ENCODE data around the gene ZNF316. TPM values are rescaled to one million over a fixed set of nuclear protein-coding genes. Genes with fewer than 3 reads are reported as not detected.

Gene ZNF316
- total RNA-seq, 2 experiments from 2014 or later, result 29.2 to 32.2 TPM

DNA sequence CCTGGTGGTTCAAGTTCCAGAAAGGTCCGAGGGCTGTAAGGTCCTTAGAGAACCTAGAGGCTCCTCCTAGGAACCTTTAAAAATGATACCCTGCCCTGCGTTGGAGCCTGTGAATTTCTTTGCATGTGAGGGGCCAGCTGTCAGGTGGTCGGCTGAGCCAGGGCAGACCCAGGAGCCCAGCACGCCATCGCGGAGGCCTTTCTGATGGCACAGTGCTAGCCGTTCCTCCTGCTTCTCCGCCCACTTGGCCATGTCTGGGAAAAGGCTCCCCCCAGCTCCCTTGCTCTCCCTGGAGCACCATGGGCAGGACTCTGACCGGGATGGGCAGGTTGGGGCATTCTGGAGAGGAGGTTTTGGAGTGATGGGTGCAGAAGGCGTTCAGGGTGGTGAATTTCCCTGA lies 7.6 kb downstream of the ZNF316 start:
- peaks cover 5% of the 10 kb centered on the region for H3K4me1 Mint-ChIP-seq
- no peaks in the 10 kb centered on the region for H3K9me3 Mint-ChIP-seq (ENCODE audit: low read depth)
- ATAC-seq (no peak), DNase-seq (no peak)
- no peak overlapping the region for H3K27ac Mint-ChIP-seq
- CTCF ChIA-PET, result no interaction called here
- peaks cover 76% of the 10 kb centered on the region for H3K36me3 Mint-ChIP-seq
- no peaks in the 10 kb centered on the region for H3K27me3 Mint-ChIP-seq
- H3K4me3 Mint-ChIP-seq, result no peak overlapping the region

DNA sequence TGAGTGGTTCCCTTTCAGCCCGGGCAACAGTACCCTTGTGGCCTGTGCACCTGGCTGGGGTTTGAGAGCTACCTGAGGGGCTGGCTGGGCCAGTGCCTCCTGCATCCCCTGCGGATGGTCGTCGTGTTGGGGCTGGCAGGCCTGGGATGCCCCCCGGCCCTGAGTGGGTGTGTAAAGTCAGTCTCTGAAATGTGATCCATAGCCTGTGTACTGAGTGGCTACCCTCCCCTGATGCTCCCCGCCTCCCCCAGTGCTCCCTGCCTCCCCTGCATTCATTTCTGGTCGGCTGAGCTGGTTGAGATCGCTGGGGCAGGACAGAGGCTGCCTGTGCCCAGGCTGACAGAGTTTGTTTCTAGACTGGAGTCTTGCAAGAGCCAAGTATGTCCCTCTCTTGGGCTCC lies 9.3 kb downstream of the ZNF316 start:
- ATAC-seq (no peak), DNase-seq (no peak)
- H3K4me3 Mint-ChIP-seq, result no peak overlapping the region
- no peaks in the 10 kb centered on the region for H3K4me1 Mint-ChIP-seq
- peaks cover 81% of the 10 kb centered on the region for H3K36me3 Mint-ChIP-seq
- peaks cover 4% of the 10 kb centered on the region for H3K9me3 Mint-ChIP-seq (ENCODE audit: low read depth)
- no peak overlapping the region for H3K27ac Mint-ChIP-seq
- H3K27me3 Mint-ChIP-seq, result no peaks in the 10 kb centered on the region
- CTCF ChIA-PET, result no interaction called here

DNA sequence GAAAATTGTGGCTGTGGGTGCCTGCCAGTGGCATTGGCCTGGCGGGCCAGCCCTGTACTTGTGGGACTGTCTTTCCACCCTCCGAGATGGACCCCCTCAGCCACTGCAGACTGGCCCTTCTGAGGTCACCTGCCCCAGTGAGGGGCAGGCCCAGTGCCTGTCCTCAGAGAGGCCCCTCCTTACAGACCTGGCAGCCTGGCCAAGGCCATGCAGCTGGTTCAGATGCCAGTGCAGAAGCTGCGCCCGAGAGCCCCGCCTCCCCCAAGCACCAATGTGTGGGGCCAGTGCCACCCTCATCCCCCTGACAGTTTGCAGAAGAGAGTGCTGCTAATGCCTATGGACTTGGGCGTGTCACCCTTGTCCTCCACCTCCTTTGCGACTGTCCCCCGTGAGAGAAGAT lies 10.0 kb downstream of the ZNF316 start:
- Mint-ChIP-seq H3K4me3 (no peak overlapping the region), H3K27ac (no peak overlapping the region), H3K36me3 (peaks cover 81% of the 10 kb centered on the region), H3K27me3 (no peaks in the 10 kb centered on the region), H3K9me3 (ENCODE audit: low read depth) (peaks cover 4% of the 10 kb centered on the region), H3K4me1 (no peaks in the 10 kb centered on the region)
- DNase-seq, result no peak
- CTCF ChIA-PET, result no interaction called here
- ATAC-seq, result no peak

DNA sequence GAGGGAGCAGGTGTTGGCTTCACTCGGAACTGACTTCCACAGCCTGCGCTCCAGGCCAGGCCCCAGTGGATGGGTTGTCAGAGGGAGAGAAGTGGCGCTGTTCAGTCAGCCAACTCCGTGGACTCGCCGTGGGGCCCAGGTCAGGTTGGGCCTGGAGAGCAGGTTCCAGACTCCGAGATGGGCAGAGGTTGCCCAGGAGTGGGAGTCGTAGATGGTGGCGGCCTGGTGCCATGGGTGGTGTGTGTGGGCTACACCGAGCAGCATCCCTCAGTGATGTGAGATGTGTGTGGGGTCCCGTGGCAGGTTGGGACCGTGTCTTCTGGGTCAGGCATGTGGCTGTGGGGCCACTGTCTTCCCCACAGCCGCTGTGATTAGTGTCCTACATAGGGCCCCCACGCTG lies 10.4 kb downstream of the ZNF316 start:
- no peaks in the 10 kb centered on the region for H3K27me3 Mint-ChIP-seq
- DNase-seq, result no peak
- CTCF ChIA-PET, result no interaction called here
- H3K36me3 Mint-ChIP-seq, result peaks cover 80% of the 10 kb centered on the region
- H3K4me1 Mint-ChIP-seq, result no peaks in the 10 kb centered on the region
- H3K9me3 Mint-ChIP-seq (ENCODE audit: low read depth), result peaks cover 4% of the 10 kb centered on the region
- no peak for ATAC-seq
- H3K27ac Mint-ChIP-seq, result no peak overlapping the region
- no peak overlapping the region for H3K4me3 Mint-ChIP-seq

DNA sequence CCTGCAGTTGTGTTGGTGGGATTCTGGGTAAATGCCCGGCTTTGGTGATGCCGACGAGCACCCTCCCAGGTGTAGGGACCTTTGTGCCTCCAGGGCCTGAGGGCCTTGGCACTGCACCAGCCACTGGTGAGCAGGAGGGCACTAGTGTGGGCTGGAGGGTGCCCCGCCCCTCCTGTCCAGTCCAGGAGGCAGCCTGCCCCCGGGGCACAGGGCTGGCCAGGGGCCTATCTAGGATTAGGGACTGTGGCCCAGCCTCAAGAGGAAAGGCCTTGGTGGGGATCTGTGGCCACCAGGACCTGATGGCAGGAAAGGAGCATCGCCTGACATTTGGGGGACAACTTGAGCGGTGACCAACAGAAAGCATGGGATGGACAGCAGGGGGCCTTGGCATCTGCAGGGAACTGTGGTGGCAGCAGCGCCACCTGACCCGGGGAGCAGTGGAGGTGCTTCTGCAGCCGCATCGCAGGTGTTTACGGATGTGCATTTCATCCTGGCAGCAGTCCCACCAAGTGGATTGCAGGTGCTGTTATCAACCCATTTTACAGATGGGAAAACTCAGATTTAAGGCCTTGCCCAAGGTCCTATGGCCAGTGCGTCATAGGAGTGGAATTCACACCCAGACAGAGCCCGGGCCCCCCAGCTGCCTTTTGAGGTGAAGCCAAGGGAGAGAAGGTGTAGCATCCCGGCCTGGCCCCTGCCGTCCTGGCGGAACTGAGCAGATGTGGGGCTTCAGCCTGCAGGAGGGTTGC lies 11.1 kb downstream of the ZNF316 start:
- CTCF ChIA-PET, result interaction anchor here (1.0 kb wide), 1 partner anchor 27 kb away, joined by 3 read pairs; no protein-coding TSS in a partner anchor
- no peak overlapping the region for H3K4me3 Mint-ChIP-seq
- no peak for ATAC-seq
- no peaks in the 10 kb centered on the region for H3K27me3 Mint-ChIP-seq
- DNase-seq, result no peak
- peaks cover 81% of the 10 kb centered on the region for H3K36me3 Mint-ChIP-seq
- H3K4me1 Mint-ChIP-seq, result no peaks in the 10 kb centered on the region
- H3K9me3 Mint-ChIP-seq (ENCODE audit: low read depth), result peaks cover 4% of the 10 kb centered on the region
- H3K27ac Mint-ChIP-seq, result no peak overlapping the region

DNA sequence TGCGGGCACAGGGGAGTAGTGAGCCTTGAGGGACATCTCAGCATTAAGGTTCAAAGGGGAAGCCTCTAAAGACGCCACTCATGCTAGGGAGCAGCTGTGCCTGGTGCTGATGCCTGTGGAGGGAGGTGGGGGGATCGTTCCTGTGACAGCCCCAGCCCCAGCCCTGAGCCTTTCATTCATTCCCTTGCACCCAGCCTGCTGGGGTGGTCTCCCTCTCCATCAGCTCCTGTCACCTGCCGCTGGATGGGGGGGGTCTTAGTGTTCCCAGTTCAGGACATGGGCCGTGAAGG lies 11.6 kb downstream of the ZNF316 start:
- Mint-ChIP-seq H3K4me1 (no peaks in the 10 kb centered on the region), H3K27ac (no peak overlapping the region), H3K36me3 (peaks cover 76% of the 10 kb centered on the region), H3K4me3 (no peak overlapping the region), H3K9me3 (ENCODE audit: low read depth) (peaks cover 4% of the 10 kb centered on the region), H3K27me3 (no peaks in the 10 kb centered on the region)
- CTCF ChIA-PET, result interaction anchor here (1.0 to 1.4 kb wide), 2 partner anchors 11 to 28 kb away, joined by 3 to 4 read pairs; no protein-coding TSS in a partner anchor
- ATAC-seq (no peak), DNase-seq (no peak)

DNA sequence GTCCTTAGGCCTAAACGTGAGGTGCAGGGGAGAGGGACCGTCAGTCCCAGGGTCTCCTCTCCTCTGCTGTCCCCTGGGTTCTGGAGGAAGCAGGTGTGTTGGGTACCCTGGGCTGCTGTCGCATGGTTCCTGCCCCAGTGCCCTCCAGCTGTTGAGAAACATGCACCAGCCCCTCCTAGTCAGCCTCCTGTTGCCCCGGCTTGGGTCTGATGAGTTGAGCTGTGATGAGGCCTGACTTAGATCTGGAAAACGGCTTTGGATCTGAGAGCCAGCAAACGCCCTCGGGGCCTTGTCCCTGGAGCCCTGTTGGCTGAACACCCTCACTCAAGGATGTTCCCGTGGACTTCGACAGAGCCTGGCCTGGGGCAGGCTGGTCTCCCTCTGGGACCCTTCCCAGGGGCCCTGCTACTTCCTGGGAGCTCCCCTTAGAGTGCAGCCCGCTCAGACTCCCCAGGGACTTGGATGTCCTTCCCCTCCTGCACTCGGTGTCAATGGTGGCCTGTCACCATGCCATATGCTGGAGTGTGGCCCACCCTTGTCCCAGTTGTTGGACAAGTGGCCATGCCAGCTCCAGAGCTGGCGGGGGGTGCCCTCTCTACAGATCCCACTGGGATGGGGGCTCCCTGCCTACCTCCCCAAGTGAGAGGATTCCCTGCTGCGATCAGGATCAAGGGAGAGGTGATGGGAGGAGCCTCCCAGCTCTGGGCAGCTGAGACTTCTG lies 12.3 kb downstream of the ZNF316 start:
- no peaks in the 10 kb centered on the region for H3K27me3 Mint-ChIP-seq
- DNase-seq (no peak), ATAC-seq (no peak)
- CTCF ChIA-PET, result interaction anchor here (1.0 to 1.4 kb wide), 2 partner anchors 11 to 29 kb away, joined by 3 to 4 read pairs; no protein-coding TSS in a partner anchor
- peaks cover 72% of the 10 kb centered on the region for H3K36me3 Mint-ChIP-seq
- H3K9me3 Mint-ChIP-seq (ENCODE audit: low read depth), result peaks cover 4% of the 10 kb centered on the region
- H3K27ac Mint-ChIP-seq, result no peak overlapping the region
- H3K4me3 Mint-ChIP-seq, result no peak overlapping the region
- no peaks in the 10 kb centered on the region for H3K4me1 Mint-ChIP-seq

DNA sequence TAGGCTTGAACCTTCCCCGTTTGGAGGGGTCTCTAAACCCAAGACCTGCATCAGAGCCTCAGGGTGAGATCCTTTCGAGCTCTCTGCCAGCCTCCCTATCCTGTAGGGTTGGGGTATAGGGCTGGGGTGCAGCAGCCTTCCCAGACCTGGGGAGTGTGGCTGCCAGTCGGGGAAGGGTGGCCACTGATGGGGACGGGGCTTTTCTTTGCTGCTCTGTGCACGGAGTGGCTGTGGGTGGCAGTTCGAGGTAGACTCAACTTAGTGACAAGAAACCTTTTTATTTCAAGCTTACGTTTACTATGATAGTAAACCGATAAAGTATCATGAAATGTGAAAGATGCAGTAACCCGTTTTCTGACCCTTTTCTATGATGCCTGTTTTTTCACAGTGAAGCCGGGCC lies 13.0 kb downstream of the ZNF316 start:
- Mint-ChIP-seq H3K4me1 (no peaks in the 10 kb centered on the region), H3K27ac (no peak overlapping the region), H3K4me3 (no peak overlapping the region)

DNA sequence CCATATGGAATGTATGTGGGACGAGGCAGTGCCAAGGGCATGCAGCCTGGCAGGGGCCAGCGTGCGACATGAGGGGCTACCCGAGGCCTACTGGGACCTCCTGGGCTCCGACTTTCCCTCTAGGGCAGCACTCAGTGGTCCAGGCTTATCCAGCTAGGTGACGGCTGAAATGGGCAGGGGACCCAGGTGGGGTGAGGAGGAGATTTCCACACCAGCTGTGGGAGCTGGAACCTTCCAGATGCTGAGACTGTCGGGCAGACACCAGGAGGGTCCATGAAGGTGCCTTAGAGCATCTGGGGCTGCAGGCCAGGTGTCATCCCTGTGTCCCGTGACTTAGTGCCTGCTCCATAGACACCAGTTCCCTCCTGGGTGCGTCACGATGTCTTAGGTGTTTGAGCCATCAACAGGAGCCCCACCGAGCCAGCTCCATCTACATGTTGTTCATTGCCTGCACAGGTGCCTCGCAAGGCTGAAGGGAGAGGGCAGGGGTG lies 13.4 kb downstream of the ZNF316 start:
- H3K27ac Mint-ChIP-seq, result no peak overlapping the region
- ATAC-seq (no peak), DNase-seq (no peak)
- no peaks in the 10 kb centered on the region for H3K4me1 Mint-ChIP-seq
- no peaks in the 10 kb centered on the region for H3K27me3 Mint-ChIP-seq
- CTCF ChIA-PET, result no interaction called here
- H3K4me3 Mint-ChIP-seq, result no peak overlapping the region
- H3K9me3 Mint-ChIP-seq (ENCODE audit: low read depth), result peaks cover 4% of the 10 kb centered on the region
- H3K36me3 Mint-ChIP-seq, result peaks cover 74% of the 10 kb centered on the region

More for the DNA sequence above, 13.0 kb downstream of the ZNF316 start:
- DNase-seq (no peak), ATAC-seq (no peak)
- CTCF ChIA-PET, result interaction anchor here (1.4 kb wide), 1 partner anchor 10 kb away, joined by 4 read pairs; no protein-coding TSS in a partner anchor
- H3K36me3 Mint-ChIP-seq, result peaks cover 71% of the 10 kb centered on the region
- H3K9me3 Mint-ChIP-seq (ENCODE audit: low read depth), result peaks cover 4% of the 10 kb centered on the region
- H3K27me3 Mint-ChIP-seq, result no peaks in the 10 kb centered on the region

DNA sequence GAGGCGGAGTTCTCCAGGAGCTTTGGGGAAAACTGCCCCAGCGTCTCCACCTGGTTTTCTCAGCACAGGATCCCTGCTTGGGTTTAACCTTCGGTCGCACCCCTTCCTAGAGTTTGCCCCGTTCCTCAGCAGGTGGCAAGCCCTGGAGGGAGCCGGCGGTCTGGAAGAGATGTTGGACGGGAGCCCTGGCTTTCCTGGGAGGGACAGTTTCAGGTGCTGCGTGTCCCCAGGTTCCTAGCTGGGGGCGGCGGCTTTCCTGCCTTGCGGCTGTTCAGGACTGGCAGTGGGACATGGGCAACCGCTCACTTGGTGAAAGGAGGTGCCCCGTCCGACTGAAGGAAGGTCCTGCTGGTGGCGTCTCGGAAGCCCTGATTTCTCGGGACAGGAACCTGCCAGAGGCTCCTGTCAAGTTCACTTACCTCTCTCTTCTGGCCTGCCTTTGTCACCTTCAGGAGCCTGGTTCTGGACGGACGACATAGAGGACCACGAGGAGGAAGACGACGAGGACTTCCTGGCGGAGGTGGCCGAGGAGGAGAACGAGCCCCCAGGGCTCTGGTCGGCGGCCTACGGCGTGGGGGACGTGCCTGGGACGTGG lies 14.8 kb downstream of the ZNF316 start:
- H3K27me3 Mint-ChIP-seq, result no peaks in the 10 kb centered on the region
- peaks cover 4% of the 10 kb centered on the region for H3K9me3 Mint-ChIP-seq (ENCODE audit: low read depth)
- no peak overlapping the region for H3K27ac Mint-ChIP-seq
- DNase-seq, result no peak
- H3K4me3 Mint-ChIP-seq, result no peak overlapping the region
- CTCF ChIA-PET, result no interaction called here
- peaks cover 66% of the 10 kb centered on the region for H3K36me3 Mint-ChIP-seq
- no peaks in the 10 kb centered on the region for H3K4me1 Mint-ChIP-seq
- no peak for ATAC-seq

DNA sequence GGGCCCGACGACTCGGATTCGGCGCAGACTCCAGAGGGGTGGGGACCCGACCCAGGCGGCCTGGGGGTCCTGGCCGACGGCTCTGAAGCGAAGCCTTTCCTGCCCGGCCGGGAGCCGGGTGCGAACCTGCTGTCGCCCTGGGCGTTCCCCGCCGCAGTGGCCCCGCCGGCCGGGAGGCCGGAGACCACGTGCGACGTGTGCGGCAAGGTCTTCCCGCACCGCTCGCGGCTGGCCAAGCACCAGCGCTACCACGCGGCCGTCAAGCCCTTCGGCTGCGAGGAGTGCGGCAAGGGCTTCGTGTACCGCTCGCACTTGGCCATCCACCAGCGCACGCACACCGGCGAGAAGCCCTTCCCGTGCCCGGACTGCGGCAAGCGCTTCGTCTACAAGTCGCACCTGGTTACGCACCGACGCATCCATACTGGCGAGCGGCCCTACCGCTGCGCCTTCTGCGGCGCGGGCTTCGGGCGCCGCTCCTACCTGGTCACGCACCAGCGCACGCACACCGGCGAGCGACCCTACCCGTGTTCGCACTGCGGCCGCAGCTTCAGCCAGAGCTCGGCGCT lies 15.4 kb downstream of the ZNF316 start:
- ATAC-seq (no peak), DNase-seq (no peak)
- Mint-ChIP-seq H3K27me3 (no peaks in the 10 kb centered on the region), H3K27ac (no peak overlapping the region), H3K4me3 (no peak overlapping the region), H3K36me3 (peaks cover 61% of the 10 kb centered on the region), H3K9me3 (ENCODE audit: low read depth) (peaks cover 4% of the 10 kb centered on the region), H3K4me1 (no peaks in the 10 kb centered on the region)
- CTCF ChIA-PET, result no interaction called here

DNA sequence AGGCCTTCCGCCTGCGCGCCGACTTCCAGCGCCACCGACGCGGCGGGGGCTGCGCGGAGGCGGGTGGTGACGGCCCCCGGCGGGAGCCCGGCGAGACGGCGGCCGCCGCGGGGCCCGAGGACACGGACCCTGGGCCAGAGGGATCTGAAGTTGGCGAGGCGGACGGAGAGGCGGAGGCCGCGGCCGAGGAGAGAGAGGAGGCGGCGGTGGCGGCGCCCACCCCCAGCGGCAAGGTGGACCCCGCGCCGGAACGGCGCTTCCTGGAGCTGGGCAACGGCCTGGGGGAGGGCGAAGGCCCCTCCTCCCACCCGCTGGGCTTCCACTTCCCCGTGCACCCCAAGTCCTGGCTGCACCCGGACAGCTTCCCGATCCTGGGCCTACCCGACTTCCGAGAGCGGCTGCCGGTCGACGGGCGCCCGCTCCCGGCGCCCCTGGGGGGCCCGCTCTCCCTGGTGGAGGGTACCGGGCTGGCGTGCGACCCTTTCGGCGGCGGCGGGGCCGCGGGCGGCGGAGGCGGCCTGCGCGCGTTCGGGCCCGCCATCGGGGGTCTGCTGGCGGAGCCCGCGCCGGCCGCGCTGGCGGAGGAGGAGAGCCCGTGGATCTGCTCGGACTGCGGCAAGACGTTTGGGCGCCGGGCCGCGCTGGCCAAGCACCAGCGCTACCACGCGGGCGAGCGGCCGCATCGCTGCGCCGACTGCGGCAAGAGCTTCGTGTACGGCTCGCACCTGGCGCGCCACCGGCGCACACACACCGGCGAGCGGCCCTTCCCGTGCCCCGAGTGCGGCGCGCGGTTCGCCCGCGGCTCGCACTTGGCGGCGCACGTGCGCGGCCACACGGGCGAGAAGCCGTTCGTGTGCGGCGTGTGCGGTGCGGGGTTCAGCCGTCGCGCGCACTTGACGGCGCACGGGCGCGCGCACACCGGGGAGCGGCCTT lies 16.2 kb downstream of the ZNF316 start:
- Mint-ChIP-seq H3K36me3 (peaks cover 56% of the 10 kb centered on the region), H3K9me3 (ENCODE audit: low read depth) (peaks cover 4% of the 10 kb centered on the region), H3K4me3 (no peak overlapping the region), H3K4me1 (no peaks in the 10 kb centered on the region), H3K27ac (no peak overlapping the region), H3K27me3 (no peaks in the 10 kb centered on the region)
- CTCF ChIA-PET, result no interaction called here
- DNase-seq, result no peak
- no peak for ATAC-seq
